Measurements from ENCODE around the gene CADPS.

CADPS gene

GRCh38 chr3:62795978-62796657 is 79.1 kb downstream of the CADPS start:
- H3K9me3 ChIP-seq (ENCODE audit: severe bottlenecking), result no peaks in the 10 kb centered on the region
- no peak for DNase-seq
- no peak overlapping the region for H3K27ac ChIP-seq
- no peaks in the 10 kb centered on the region; the same call in 1 of the 2 replicates for H3K36me3 ChIP-seq
- H3K4me3 ChIP-seq (ENCODE audit: low read depth, low read length), result no peak overlapping the region
- no peak for TF ChIP-seq CTCF (IDR thresholded peaks at IDR 0.05; ENCODE audit: low read depth, low read length)
- H3K27me3 ChIP-seq (ENCODE audit: insufficient read depth, low read depth, severe bottlenecking), result no peaks in the 10 kb centered on the region

GRCh38 chr3:62793946-62794345 is 81.3 kb downstream of the CADPS start:
- TF ChIP-seq CTCF (IDR thresholded peaks at IDR 0.05; ENCODE audit: low read depth, low read length), result no peak
- no peak for DNase-seq
- H3K9me3 ChIP-seq (ENCODE audit: severe bottlenecking), result no peaks in the 10 kb centered on the region
- no peaks in the 10 kb centered on the region for H3K27me3 ChIP-seq (ENCODE audit: insufficient read depth, low read depth, severe bottlenecking)
- H3K36me3 ChIP-seq, result no peaks in the 10 kb centered on the region; the same call in 1 of the 2 replicates
- no peak overlapping the region for H3K27ac ChIP-seq
- no peak overlapping the region for H3K4me3 ChIP-seq (ENCODE audit: low read depth, low read length)

GRCh38 chr3:62785384-62785783 is 89.8 kb downstream of the CADPS start:
- H3K36me3 ChIP-seq, result no peaks in the 10 kb centered on the region
- H3K9me3 ChIP-seq (ENCODE audit: severe bottlenecking), result no peaks in the 10 kb centered on the region
- no peak for DNase-seq
- no peaks in the 10 kb centered on the region for H3K27me3 ChIP-seq (ENCODE audit: insufficient read depth, low read depth, severe bottlenecking)
- H3K27ac ChIP-seq, result no peak overlapping the region
- TF ChIP-seq CTCF (IDR thresholded peaks at IDR 0.05; ENCODE audit: low read depth, low read length), result no peak
- no peak overlapping the region for H3K4me3 ChIP-seq (ENCODE audit: low read depth, low read length)

GRCh38 chr3:62781121-62781520 is 94.1 kb downstream of the CADPS start:
- no peak overlapping the region for H3K27ac ChIP-seq
- H3K9me3 ChIP-seq (ENCODE audit: severe bottlenecking), result no peaks in the 10 kb centered on the region
- peaks cover 4% of the 10 kb centered on the region; the same call in 1 of the 2 replicates for H3K36me3 ChIP-seq
- no peak for TF ChIP-seq CTCF (IDR thresholded peaks at IDR 0.05; ENCODE audit: low read depth, low read length)
- DNase-seq, result no peak
- no peaks in the 10 kb centered on the region for H3K27me3 ChIP-seq (ENCODE audit: insufficient read depth, low read depth, severe bottlenecking)
- no peak overlapping the region for H3K4me3 ChIP-seq (ENCODE audit: low read depth, low read length)

GRCh38 chr3:62777674-62778073 is 97.5 kb downstream of the CADPS start:
- peaks cover 4% of the 10 kb centered on the region; the same call in 1 of the 2 replicates for H3K36me3 ChIP-seq
- no peaks in the 10 kb centered on the region for H3K27me3 ChIP-seq (ENCODE audit: insufficient read depth, low read depth, severe bottlenecking)
- TF ChIP-seq CTCF (IDR thresholded peaks at IDR 0.05; ENCODE audit: low read depth, low read length), result no peak
- H3K27ac ChIP-seq, result no peak overlapping the region
- H3K4me3 ChIP-seq (ENCODE audit: low read depth, low read length), result no peak overlapping the region
- H3K9me3 ChIP-seq (ENCODE audit: severe bottlenecking), result no peaks in the 10 kb centered on the region
- DNase-seq, result no peak

GRCh38 chr3:62777130-62777529 is 98.1 kb downstream of the CADPS start:
- H3K27ac ChIP-seq, result no peak overlapping the region
- DNase-seq, result no peak
- H3K27me3 ChIP-seq (ENCODE audit: insufficient read depth, low read depth, severe bottlenecking), result no peaks in the 10 kb centered on the region
- H3K4me3 ChIP-seq (ENCODE audit: low read depth, low read length), result no peak overlapping the region
- H3K36me3 ChIP-seq, result peaks cover 4% of the 10 kb centered on the region; the same call in 1 of the 2 replicates
- no peaks in the 10 kb centered on the region for H3K9me3 ChIP-seq (ENCODE audit: severe bottlenecking)
- TF ChIP-seq CTCF (IDR thresholded peaks at IDR 0.05; ENCODE audit: low read depth, low read length), result no peak

Measured in WERI-Rb-1 (cell line).